ENCODE measurements around the gene GMDS.

GMDS gene

GRCh38 chr6:2099870-2100269 is 145.5 kb downstream of the GMDS start:
- no peak for DNase-seq (ENCODE audit: low read depth in 2 of 2)

GRCh38 chr6:2097464-2097863 is 147.9 kb downstream of the GMDS start:
- DNase-seq (ENCODE audit: low read depth in 2 of 2): no peak

GRCh38 chr6:2094642-2095041 is 150.8 kb downstream of the GMDS start:
- no peak for DNase-seq (ENCODE audit: low read depth in 2 of 2)

GRCh38 chr6:2086326-2086965 is 159.0 kb downstream of the GMDS start:
- no peak for DNase-seq (ENCODE audit: low read depth in 2 of 2)

GRCh38 chr6:2085657-2086056 is 159.7 kb downstream of the GMDS start:
- no peak for DNase-seq (ENCODE audit: low read depth in 2 of 2)

GRCh38 chr6:2081155-2082138 is 164.0 kb downstream of the GMDS start:
- no peak for DNase-seq (ENCODE audit: low read depth in 2 of 2)

- no peak for DNase-seq (ENCODE audit: low read depth in 2 of 2)
Measured at GRCh38 chr6:2078888-2079287, 166.5 kb downstream of the GMDS start.

GRCh38 chr6:2077826-2078225 is 167.6 kb downstream of the GMDS start:
- DNase-seq (ENCODE audit: low read depth in 2 of 2): no peak

- DNase-seq (ENCODE audit: low read depth in 2 of 2): no peak
Measured at GRCh38 chr6:2073476-2073875, 171.9 kb downstream of the GMDS start.

GRCh38 chr6:2072453-2072852 is 173.0 kb downstream of the GMDS start:
- no peak for DNase-seq (ENCODE audit: low read depth in 2 of 2)

GRCh38 chr6:2063547-2063946 is 181.9 kb downstream of the GMDS start:
- DNase-seq (ENCODE audit: low read depth in 2 of 2): no peak

GRCh38 chr6:2061880-2062279 is 183.5 kb downstream of the GMDS start:
- no peak for DNase-seq (ENCODE audit: low read depth in 2 of 2)

GRCh38 chr6:2055911-2056310 is 189.5 kb downstream of the GMDS start:
- DNase-seq (ENCODE audit: low read depth in 2 of 2): no peak

- no peak for DNase-seq (ENCODE audit: low read depth in 2 of 2)
Measured at GRCh38 chr6:2055143-2055542, 190.3 kb downstream of the GMDS start.

GRCh38 chr6:2054516-2055067 is 190.8 kb downstream of the GMDS start:
- DNase-seq (ENCODE audit: low read depth in 2 of 2): no peak

GRCh38 chr6:2053691-2054090 is 191.7 kb downstream of the GMDS start:
- no peak for DNase-seq (ENCODE audit: low read depth in 2 of 2)

- DNase-seq (ENCODE audit: low read depth in 2 of 2): no peak
Measured at GRCh38 chr6:2047855-2048254, 197.6 kb downstream of the GMDS start.

- DNase-seq (ENCODE audit: low read depth in 2 of 2): no peak
Measured at GRCh38 chr6:2044192-2044591, 201.2 kb downstream of the GMDS start.

- DNase-seq (ENCODE audit: low read depth in 2 of 2): no peak
Measured at GRCh38 chr6:2042956-2043648, 202.3 kb downstream of the GMDS start.

GRCh38 chr6:2038092-2038491 is 207.3 kb downstream of the GMDS start:
- no peak for DNase-seq (ENCODE audit: low read depth in 2 of 2)

GRCh38 chr6:2037237-2037926 is 208.0 kb downstream of the GMDS start:
- no peak for DNase-seq (ENCODE audit: low read depth in 2 of 2)

GRCh38 chr6:2036710-2037023 is 208.7 kb downstream of the GMDS start:
- DNase-seq (ENCODE audit: low read depth in 2 of 2): no peak
